Stimulated activated CD8-positive, alpha-beta memory T cell treated with anti-CD3 and anti-CD28 coated beads, Interleukin-4, amount 100 ng/mL, for 48 hours (primary cell): ENCODE results near the gene AFF2.
"Not testable (repeated sequence)": the region's sequence is repeated elsewhere in the genome, so short reads cannot be mapped to it uniquely, and the experiment has no call there.

Source experiments
- DNase-seq: peaks from one replicate; pipeline ENCODE4 v3.0.0-alpha.2; 2020

The AFF2 gene

GRCh38 chrX:148871422-148872160 is 371.2 kb downstream of the AFF2 start:
- DNase-seq, result no peak

- no peak for DNase-seq
Measured at GRCh38 chrX:148872161-148872535, 371.7 kb downstream of the AFF2 start.

- DNase-seq, result no peak
Measured at GRCh38 chrX:148872881-148873280, 372.5 kb downstream of the AFF2 start.

GRCh38 chrX:148874636-148875246 is 374.3 kb downstream of the AFF2 start:
- DNase-seq, result no peak

- DNase-seq, result no peak
Measured at GRCh38 chrX:148878371-148878770, 378.0 kb downstream of the AFF2 start.

- no peak for DNase-seq
Measured at GRCh38 chrX:148885203-148885602, 384.8 kb downstream of the AFF2 start.

- no peak for DNase-seq
Measured at GRCh38 chrX:148893395-148893794, 393.0 kb downstream of the AFF2 start.

GRCh38 chrX:148902581-148902980 is 402.2 kb downstream of the AFF2 start:
- no peak for DNase-seq

- DNase-seq, result no peak
Measured at GRCh38 chrX:148903176-148903575, 402.8 kb downstream of the AFF2 start.

GRCh38 chrX:148904421-148905111 is 404.1 kb downstream of the AFF2 start:
- DNase-seq, result no peak

GRCh38 chrX:148905400-148905799 is 405.0 kb downstream of the AFF2 start:
- no peak for DNase-seq

GRCh38 chrX:148906628-148907027 is 406.2 kb downstream of the AFF2 start:
- not testable (repeated sequence) for DNase-seq

GRCh38 chrX:148909758-148910157 is 409.3 kb downstream of the AFF2 start:
- no peak for DNase-seq

- DNase-seq, result no peak
Measured at GRCh38 chrX:148913971-148914370, 413.6 kb downstream of the AFF2 start.

GRCh38 chrX:148914783-148915182 is 414.4 kb downstream of the AFF2 start:
- no peak for DNase-seq

GRCh38 chrX:148915474-148915873 is 415.1 kb downstream of the AFF2 start:
- no peak for DNase-seq

- no peak for DNase-seq
Measured at GRCh38 chrX:148917441-148917840, 417.0 kb downstream of the AFF2 start.

- DNase-seq, result no peak
Measured at GRCh38 chrX:148923631-148924030, 423.2 kb downstream of the AFF2 start.

GRCh38 chrX:148926371-148926770 is 426.0 kb downstream of the AFF2 start:
- no peak for DNase-seq

- no peak for DNase-seq
Measured at GRCh38 chrX:148928811-148929210, 428.4 kb downstream of the AFF2 start.

GRCh38 chrX:148929686-148930085 is 429.3 kb downstream of the AFF2 start:
- no peak for DNase-seq

- no peak for DNase-seq
Measured at GRCh38 chrX:148930206-148930729, 429.9 kb downstream of the AFF2 start.

- DNase-seq, result no peak
Measured at GRCh38 chrX:148933881-148934280, 433.5 kb downstream of the AFF2 start.

- DNase-seq, result no peak
Measured at GRCh38 chrX:148938348-148938747, 437.9 kb downstream of the AFF2 start.
